ENCODE measurements around the gene GOLGA6L6.
"Not testable (repeated sequence)": the region's sequence is repeated elsewhere in the genome, so short reads cannot be mapped to it uniquely, and the experiment has no call there.

GRCh38 chr15:20581261-20582108, 39.9 kb upstream of the GOLGA6L6 start:
- not testable (repeated sequence) for TF ChIP-seq POLR2A, CTCF (IDR thresholded peaks at IDR 0.05)
